ENCODE measurements around the gene OSR1. TPM values are rescaled to one million over a fixed set of nuclear protein-coding genes. Genes with fewer than 3 reads are reported as not detected.

OSR1 gene
- total RNA-seq, 1 donor, result under 0.01 TPM

DNA sequence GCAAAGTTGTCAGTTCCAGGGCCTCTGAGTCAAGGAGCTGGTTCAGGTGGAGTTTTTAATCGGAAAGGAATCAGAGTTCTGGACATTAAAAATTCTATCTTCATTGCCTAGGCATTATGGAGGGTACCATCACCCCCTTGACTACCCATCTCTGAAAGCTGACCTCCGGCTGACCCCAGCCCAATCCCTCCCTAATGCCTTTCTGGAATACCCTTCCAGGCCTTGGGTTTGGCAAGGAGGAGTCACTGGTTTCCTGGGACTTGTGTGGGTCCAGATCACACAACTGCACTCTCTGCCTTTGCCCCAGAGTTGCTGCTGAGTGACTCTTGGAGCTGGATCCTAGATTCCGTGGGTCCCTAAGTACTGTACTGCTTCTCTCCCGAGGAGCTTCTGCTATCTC lies 1.0 kb upstream of the OSR1 start:
- no peak for DNase-seq (ENCODE audit: low read depth in 2 of 3, low spot score in 2 of 3)

- DNase-seq (ENCODE audit: low read depth in 2 of 3, low spot score in 2 of 3), result no peak
These were observed 566 bp upstream of the OSR1 start for GRCh38 chr2:19359021-19359357.

DNA sequence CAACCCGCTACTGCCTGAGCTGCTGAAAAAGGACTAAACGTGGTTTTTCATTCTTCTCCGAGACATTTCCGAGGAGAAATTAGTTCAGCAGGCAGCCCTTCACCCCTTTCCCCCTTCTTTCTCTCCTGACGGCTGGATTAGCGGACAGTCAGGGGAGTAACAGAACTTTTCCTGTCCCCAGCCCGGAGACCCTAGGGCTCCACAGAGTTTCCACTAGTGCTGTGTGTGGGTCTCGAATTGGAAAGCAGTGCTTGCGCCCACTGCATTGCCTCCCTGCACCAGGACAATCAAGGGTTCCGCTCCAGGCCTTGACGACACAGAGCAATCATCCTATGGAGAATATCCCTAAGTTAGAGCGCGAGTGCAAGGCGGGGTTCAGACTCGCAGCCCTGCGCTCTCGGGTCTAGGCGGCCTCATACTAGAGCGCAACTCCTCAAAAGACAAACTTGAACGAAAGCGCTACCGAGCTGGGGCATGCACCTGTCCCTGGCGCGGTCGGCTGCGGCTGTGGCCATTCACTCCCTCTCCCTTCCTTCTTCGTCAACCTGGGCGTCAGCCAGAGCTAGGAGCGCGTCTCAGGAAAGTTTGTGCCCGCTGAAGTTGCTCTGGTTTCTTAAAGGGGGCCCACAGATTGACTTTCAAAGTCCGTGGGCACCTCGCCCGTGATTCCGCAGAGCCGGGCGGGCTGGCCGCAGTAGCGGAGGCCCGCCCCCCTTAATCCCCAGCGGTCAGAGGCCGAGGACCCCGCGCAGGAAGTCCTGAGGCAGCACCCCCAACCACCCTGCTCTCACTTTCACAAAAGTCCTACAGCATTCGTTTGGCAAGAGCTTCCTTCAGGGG lies 801 bp downstream of the OSR1 start:
- no peak for DNase-seq (ENCODE audit: low read depth in 2 of 3, low spot score in 2 of 3)

DNA sequence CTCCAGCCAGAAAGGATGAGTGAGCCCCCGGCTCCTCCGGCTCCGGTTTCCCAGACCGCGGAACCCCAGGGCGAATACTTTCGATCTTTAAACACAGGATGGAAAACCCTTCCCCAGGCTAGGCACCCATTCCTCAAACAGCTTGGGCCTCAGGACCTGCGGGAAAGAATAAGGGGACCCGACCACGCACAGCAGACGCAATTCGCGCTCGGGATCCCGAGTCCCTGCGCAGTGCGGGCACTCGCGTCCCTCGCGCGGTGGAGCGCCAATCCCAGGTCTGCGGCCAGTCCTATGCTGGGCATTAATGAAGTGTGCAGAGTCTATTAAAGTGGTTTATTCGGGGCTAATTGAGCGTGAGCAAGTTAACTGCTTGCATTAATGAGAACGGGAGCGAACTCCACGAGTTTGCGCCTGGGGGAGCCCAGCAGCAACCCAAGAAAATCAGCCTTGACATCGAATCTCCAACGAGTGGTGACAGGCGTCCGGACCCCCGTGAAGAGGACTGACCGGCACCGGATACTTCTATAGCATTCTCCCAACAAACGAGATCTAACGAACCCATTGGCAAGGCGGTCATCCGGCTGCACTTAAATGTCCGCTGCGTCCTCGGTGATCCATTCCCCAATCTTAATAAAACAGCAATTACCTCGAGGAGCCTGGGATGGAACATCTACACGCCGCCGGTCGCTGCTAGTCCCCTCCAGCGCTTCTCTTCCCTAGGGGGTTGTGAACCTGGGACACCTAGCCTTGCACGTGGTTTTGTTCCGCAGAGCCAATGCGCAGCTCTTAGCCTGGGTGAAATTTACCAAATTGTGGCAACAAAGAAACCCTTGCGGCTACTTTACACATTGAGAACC lies 1.6 kb downstream of the OSR1 start:
- DNase-seq (ENCODE audit: low read depth in 2 of 3, low spot score in 2 of 3), result no peak

DNA sequence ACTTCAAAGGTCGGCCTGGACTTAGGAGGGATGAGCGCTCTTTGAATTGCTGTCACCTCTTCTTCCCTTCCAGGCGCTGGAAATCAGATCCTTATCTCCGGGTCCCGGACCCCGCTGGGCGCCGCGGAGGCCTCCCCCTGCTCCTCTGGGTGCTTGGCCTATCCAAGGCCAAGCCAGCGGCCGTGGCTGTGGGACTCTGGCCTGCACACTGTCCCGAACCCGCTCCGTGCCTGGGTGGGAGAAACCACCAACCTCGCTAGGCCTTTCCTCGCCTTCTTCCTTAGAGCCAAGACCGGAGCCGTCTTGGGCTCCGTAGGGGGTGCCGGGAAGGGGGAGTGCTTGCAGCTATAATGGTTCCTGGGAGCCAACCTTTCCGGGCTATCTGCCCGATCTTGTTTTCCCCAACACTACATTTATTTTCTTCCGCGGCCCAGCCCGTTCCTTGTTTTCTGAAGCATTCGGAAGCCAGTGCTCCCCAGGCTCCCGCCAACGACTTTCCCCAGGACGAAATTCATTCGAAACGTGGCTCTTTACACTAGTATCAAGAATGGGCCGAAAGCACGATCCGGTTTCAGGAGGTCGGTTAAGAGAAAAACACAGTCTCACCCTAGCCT lies 2.4 kb downstream of the OSR1 start:
- no peak for DNase-seq (ENCODE audit: low read depth in 2 of 3, low spot score in 2 of 3)

DNA sequence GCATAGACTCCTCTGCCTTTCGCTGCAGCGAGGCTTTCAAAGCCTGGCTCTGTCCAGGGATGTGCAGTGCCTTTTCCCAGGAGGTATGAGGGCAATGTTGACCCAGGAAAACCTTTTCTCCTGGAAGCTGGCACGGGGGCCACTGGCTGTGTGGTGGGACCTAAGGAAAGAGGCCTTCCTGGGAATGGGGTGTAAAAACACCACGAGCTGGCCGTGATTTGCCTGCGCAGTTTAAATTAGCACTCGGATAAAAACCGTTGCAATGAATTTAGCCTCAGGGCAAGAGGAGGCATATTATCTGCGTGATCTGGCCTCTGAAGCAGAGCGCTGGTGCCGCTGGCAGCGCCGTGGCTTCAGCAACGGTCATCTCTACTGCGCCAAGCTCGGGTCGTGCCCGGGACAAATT lies 3.0 kb downstream of the OSR1 start:
- DNase-seq (ENCODE audit: low read depth in 2 of 3, low spot score in 2 of 3), result no peak

DNA sequence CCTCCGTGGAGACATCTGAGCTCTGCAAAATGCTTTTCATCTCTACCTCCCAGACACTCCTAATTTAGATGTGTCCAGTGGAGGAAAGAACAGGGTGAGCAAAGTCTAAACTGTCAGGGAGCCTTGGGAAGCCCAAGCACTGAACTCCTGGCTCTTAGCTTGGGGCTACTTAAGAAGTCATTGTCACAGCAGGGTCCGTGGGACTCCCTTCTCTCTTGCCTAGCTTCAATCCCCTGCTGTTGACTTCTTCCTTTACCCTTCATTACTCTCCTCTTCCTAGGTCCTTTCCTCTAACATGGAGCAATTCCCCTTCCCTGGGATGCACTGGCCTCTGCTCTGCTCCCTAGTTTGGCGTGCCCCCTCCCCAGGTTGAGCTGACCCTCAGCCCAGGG lies 3.4 kb downstream of the OSR1 start:
- no peak for DNase-seq (ENCODE audit: low read depth in 2 of 3, low spot score in 2 of 3)

- no peak for DNase-seq (ENCODE audit: low read depth in 2 of 3, low spot score in 2 of 3)
These were observed 4.7 kb downstream of the OSR1 start for GRCh38 chr2:19353721-19354050.

DNA sequence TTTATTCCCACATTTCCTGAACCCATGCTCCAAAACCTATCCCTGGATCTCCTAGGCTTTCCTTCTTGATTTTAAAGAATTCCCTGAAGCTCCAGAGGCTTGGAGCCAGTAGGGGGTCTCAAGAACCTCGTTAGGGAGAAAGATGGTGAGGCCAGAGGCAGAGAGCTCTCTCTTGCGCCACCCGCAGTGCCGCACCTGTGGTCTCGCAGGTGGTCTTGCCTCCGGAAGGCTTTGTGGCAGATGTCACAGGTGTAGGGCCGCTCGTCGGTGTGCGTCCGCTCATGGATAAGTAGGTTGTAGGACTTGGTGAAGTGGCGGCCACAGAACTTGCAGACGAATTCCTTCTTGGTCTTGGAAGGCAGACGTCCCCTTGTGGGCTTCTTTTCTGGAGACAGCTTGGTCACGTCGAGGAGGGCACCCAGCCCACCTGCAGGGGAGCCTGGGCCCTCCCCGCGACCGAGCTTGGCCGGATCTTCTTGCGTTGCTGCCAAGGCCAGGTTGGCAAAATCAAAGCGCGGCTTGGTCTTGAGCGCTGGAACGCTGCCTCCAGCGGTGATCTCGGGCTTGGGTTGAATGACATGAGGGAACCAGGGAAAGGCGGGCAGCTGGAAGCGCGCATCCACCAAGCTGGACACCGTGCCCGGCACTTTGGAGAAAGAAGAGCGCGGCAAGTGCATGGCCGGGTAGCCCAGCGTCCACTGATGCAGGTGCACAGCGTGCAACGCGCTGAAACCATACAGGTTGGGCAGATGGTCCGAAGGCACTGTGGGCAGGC lies 5.3 kb downstream of the OSR1 start:
- DNase-seq (ENCODE audit: low read depth in 2 of 3, low spot score in 2 of 3), result no peak

DNA sequence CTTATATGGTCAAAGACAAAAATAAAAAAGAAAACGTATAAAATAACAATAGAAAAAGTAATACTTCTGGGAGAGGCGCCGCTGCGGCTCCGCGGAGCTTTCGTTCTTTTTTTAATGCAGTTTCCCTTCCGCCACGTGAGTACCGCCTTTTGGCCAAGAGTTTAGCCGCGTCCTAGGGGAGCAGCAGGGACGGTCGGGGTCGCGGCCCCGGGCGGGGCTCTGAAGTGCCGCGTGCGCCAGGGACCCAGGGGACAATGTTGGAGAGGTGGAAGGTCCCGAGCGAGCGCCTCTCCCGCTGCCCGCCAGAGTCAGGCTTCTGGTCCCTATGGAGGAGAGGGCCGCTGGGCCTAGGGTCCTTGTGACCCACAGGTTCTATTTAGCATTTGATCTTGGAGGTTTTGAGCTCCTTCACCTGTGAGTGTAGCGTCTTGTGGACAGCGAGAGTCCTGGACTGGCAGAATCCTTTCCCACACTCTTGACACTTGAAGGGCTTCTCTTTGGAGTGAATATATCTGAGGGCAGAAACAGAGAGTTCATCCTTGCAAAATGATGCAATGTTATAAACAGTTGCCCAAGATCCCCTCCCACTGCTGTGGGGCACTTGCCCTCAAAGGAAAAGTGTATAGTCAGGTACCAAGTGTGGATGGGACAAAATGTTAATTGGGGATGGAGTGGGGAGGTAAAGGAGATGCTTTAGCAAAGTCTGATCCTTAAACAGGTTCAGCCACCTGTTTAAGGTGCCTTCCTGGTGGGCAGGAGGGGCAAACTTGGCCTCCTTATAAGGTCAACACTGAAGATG lies 6.3 kb downstream of the OSR1 start:
- DNase-seq (ENCODE audit: low read depth in 2 of 3, low spot score in 2 of 3), result no peak

- DNase-seq (ENCODE audit: low read depth in 2 of 3, low spot score in 2 of 3), result no peak
These were observed 6.9 kb downstream of the OSR1 start for GRCh38 chr2:19351499-19351898.

GRCh38 chr2:19350678-19351401 lies 7.6 kb downstream of the OSR1 start:
- no peak for DNase-seq (ENCODE audit: low read depth in 2 of 3, low spot score in 2 of 3)

DNA sequence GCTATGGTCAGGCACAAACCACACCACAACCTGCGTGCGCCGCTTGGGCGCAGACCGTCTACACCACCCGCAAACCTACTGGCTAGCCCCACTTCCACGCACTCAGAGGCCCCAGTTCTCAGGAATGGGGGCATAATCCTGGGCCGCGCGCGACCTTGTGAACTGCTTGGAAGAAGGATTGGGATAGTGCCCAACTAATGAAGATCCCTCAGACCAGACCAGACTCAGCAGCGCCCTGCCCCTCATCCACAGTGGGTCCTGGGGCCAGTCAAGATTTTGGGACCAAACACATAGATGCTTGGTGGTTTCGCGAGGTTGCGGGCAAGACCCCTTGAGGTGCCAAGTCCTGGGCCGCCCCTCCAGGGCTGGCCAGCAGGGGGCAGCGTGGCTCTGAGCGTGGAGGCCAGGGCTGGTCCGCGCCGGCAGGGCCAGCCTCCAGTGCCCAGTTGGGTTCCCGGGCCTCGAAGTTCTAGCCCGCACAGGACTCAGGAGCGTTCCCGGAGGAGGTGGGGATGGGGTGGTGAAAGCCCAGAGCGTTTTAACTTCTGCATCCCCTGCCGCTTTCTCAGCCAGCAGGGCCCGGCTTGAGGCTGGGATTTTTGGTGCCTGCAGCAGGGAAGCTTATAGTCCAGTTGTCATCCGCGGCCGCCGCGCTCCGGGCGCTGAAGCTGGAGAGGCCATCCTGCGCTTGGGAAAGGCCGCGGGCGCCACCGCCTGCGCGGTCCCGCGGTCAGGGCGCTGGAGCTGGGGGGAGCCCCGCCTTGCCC lies 8.3 kb downstream of the OSR1 start:
- DNase-seq (ENCODE audit: low read depth in 2 of 3, low spot score in 2 of 3), result peak in 1 of 3 donors; percentile 55

- DNase-seq (ENCODE audit: low read depth in 2 of 3, low spot score in 2 of 3), result no peak
These were observed 9.7 kb downstream of the OSR1 start for GRCh38 chr2:19348692-19349091.

DNA sequence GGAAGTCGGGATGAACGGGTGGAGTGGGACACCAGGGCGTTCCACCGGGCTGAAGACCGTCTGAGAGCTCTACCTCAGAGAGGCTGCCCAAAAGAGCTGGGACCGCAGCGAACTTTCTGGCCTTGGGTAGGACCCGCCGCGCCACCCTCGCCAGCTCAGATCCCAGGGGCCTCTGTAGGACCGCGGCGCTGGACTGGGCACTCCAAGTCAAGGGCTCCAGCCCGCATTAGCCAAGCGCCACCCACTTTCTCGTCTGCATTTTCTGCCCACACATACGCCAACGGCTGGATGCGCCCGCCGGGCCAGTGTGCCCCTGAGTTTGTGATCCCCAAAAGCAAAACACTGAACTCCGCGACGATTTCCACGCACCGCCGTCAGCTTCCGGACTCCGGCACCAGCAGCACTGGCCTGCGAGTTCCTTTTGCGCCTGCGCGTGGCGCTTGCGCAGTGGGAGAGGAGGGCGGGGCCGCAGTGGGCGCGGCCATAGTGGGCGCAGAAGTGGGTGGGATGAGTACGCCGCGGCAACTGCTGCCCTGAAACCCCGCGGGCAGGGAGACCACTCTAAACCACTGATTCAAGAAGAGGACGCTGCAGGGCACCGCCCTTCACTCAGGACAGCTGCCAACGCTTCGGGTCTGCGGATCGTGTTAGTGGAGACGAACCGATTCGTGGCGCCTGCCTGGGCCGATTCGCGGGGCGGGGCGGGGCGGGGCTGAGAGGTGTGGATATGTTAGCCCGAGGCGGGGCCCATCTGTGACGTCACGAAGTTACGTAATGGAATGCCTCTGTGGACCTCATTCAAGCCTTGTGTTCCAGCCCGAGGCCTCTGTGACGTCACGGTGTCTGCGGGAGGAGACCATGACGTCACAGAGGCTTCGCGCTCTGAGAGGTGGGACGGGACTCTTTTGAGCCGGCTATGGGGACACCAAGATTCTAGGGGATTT lies 10.5 kb downstream of the OSR1 start:
- peak; percentile 97 to 100 (median 98) for DNase-seq (ENCODE audit: low read depth in 2 of 3, low spot score in 2 of 3)

DNA sequence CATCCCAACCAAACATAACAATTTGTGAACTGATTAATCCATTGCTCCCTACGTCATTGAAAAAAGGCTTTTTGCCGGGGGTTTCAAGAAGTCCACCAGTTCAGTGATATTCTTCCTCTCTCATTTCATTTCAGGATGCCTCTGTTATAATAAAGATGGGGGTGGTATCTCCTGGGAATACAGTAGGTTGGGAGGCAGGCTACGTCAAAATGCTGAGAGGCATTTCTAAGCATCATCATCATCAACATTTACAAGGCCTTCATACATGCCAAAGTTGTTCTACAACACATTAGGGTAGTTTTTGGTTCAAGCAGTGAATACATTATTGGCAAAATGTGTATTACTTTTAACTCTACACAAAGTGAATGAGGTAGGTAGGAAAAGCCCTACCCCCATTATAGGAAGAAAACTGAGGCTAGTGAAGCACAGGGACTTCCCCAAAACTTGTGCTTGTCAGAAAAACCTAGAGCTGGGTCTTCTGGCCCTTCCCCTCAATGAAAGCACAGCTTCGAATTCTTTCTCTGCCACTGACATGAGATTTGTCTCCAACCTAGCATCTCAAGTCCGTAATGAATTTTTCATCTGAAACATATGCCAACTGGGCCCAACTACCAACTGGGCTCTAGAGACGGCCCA lies 11.3 kb downstream of the OSR1 start:
- DNase-seq (ENCODE audit: low read depth in 2 of 3, low spot score in 2 of 3), result no peak

DNA sequence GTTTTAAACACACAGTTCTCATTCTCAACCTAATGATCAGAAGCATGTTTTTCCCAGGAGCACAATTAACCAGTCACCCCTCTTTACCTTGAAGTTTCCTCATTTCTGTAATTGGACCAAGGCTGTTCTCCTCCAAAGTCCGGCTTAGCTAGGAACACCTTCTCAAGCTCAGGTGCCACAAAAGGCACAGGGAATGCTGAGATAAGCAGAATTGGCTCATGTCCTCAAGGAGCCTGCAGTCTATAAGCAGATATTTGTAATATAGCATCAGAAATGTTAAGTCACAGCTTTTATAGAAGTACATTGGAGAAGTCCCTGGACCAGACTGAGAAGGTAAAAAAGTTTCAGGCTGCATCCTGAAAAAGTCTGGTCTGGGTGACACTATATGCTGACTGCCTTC lies 20.7 kb downstream of the OSR1 start:
- no peak for DNase-seq (ENCODE audit: low read depth in 2 of 3, low spot score in 2 of 3)

All from hematopoietic multipotent progenitor cell (in vitro differentiated cells).